Heart right ventricle (tissue), 16 donors: ENCODE measurements around the gene BFSP2. TPM values are rescaled to one million over a fixed set of nuclear protein-coding genes. Genes with fewer than 3 reads are reported as not detected.
"Not testable (repeated sequence)": the region's sequence is repeated elsewhere in the genome, so short reads cannot be mapped to it uniquely, and the experiment has no call there.

Experiments
- ATAC-seq, 8 donors: fragments of 200-7000 bp; cut with Tn5 transposase; one replicate each; pipeline ENCODE4 v1.9.1; 2020; ENCODE audit warnings: mild to moderate bottlenecking in 8 of 8, moderate library complexity in 8 of 8, moderate number of reproducible peaks in 1 of 8
- DNase-seq, 2 donors: peaks; one replicate each; pipeline ENCODE4 v3.0.0-alpha.2; 2020
- H3K27ac ChIP-seq, 10 donors: fragments of 200-600 bp; sonication (generic) in 2 of 10; one replicate each; pipeline versions ENCODE4 v1.5.0 to v1.8.0; 2020 to 2022; ENCODE audit warnings: mild to moderate bottlenecking in 3 of 10
- H3K27me3 ChIP-seq, 7 donors: fragments of 200-600 bp; one replicate each; pipeline ENCODE4 v1.8.0; 2021 to 2022; ENCODE audit warnings: mild to moderate bottlenecking in 2 of 7
- H3K36me3 ChIP-seq, 9 donors: fragments of 200-600 bp; sonication (generic) in 1 of 9; one replicate each; pipeline versions ENCODE4 v1.5.0 to v1.8.0; 2020 to 2022; ENCODE audit warnings: mild to moderate bottlenecking in 2 of 9
- H3K4me1 ChIP-seq, 9 donors: fragments of 200-600 bp; sonication (generic) in 1 of 9; one replicate each; pipeline versions ENCODE4 v1.5.0 to v1.8.0; 2020 to 2022; ENCODE audit warnings: mild to moderate bottlenecking in 4 of 9
- H3K4me3 ChIP-seq, 10 donors: fragments of 200-600 bp; sonication (generic) in 2 of 10; one replicate each; pipeline versions ENCODE4 v1.5.0 to v1.8.0; 2020 to 2022; ENCODE audit warnings: mild to moderate bottlenecking in 7 of 10, moderate library complexity in 2 of 10
- H3K9me3 ChIP-seq, 11 donors: fragments of 200-600 bp in 10 of 11; sonication (generic) in 2 of 11; one replicate each; pipeline versions ENCODE4 v1.5.0 to v1.8.0; 2013 to 2022; ENCODE audit warnings: mild to moderate bottlenecking in 2 of 11, control low read depth in 1 of 11, moderate library complexity in 1 of 11
- WGBS, 2 donors: extraction: QIAGEN DNeasy Blood & Tissue Kit; methylation state at CpG; one replicate each; pipeline ENCODE4 v1.1.7; 2013; ENCODE audit warnings: inconsistent platforms in 1 of 2; 5-methylcytosine and 5-hydroxymethylcytosine counted together
- intact Hi-C, 10 donors: fragments of 100-400 bp; cut with DNase I; formaldehyde crosslinking; loops; one replicate each; pipeline versions ENCODE4 v1.11.1 to v1.14.2; 2022
- polyA plus RNA-seq, 2 donors: library from polyadenylated mRNA; stranded (reverse); fragments of 200-250 nt; gene quantifications; one replicate each; pipeline ENCODE4 v1.2.3, GENCODE V29; 2013
- total RNA-seq, 10 donors: library from RNA; stranded (reverse); fragmentation: NEBNext Ultra II Directional in 3 of 10; extraction: Animal tissue kit (Norgen Biotek cat#: 25700) in 3 of 10; gene quantifications; one replicate each; pipeline versions ENCODE4 v1.2.1 to v1.2.4, GENCODE V29; 2021 to 2023
- TF ChIP-seq, protein P1 (sequence below), 9 donors: fragments of 200-600 bp; sonication (generic) in 2 of 9; IDR thresholded peaks; one replicate each; pipeline versions ENCODE4 v1.5.0 to v1.8.0; 2021 to 2022; ENCODE audit warnings: antibody characterized with exemption in 9 of 9, mild to moderate bottlenecking in 5 of 9, moderate library complexity in 1 of 9
- donor health status: Arrhythmogenic right ventricular cardiomyopathy.
- donor health status: ischemic (EF 13 %, LVEDD 7.1; RV severe dilation, severe dysfunction).
- donor health status: healthy with polysubstance abuse.
- donor health status: DM: no; HTN: yes; CAD: no.
- donor health status: DM: no; HTN: no; CAD: no.
- donor health status: ischemic (EF 25% LVEDD 6.9; RV normal size, moderate dysfunction).
- donor health status: ischemic (EF 25% LVEDD 5.7; RV mildly dilated, moderate dysfunction).
- donor health status: healthy.
- donor health status: DM: yes; HTN: yes; CAD: no.
- donor health status: Ischemic cardiomyopathy.
- donor health status: ischemic (EF 35%, LVEDD 5.7; RV mildly dilated, moderate dysfunction).
- donor health status: nonischemic (EF 11% LVEDD 7.7; RV severe dilation, severe dysfunction).
- donor health status: DM: yes; HTN: yes; CAD: no.
- donor health status: PGD.
- donor health status: ischemic (EF 29% LVEDD 5.4; RV normal size, mild dysfunction).
- donor health status: nonischemic (EF 23%, LVEDD 6.1; RV moderate dilation, normal function).

Gene BFSP2
- total and polyA plus RNA-seq, 12 donors: 0.17 TPM; not detected in 11

DNA sequence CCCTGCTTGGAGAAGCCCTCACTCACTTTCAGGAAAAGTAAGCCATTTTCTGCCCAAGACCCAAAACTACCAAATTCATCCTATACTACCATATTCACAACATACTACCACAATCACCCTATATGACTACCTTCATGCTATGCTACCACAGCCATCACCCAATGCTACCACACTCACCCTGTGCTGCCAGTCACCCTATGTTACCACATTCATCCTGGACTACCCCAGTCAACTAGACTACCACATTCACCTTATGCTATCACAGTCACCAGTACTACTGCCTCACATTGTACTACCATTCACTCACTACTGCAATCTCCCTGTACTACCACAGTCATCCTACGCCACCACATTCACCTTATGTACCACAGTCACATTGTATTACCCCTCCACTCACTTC lies 115.3 kb downstream of the BFSP2 start:
- TF ChIP-seq, protein P1, sequence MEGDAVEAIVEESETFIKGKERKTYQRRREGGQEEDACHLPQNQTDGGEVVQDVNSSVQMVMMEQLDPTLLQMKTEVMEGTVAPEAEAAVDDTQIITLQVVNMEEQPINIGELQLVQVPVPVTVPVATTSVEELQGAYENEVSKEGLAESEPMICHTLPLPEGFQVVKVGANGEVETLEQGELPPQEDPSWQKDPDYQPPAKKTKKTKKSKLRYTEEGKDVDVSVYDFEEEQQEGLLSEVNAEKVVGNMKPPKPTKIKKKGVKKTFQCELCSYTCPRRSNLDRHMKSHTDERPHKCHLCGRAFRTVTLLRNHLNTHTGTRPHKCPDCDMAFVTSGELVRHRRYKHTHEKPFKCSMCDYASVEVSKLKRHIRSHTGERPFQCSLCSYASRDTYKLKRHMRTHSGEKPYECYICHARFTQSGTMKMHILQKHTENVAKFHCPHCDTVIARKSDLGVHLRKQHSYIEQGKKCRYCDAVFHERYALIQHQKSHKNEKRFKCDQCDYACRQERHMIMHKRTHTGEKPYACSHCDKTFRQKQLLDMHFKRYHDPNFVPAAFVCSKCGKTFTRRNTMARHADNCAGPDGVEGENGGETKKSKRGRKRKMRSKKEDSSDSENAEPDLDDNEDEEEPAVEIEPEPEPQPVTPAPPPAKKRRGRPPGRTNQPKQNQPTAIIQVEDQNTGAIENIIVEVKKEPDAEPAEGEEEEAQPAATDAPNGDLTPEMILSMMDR (IDR thresholded peaks at IDR 0.05): no peak
- Histone ChIP-seq H3K27me3 (no peaks in the 10 kb centered on the region), H3K4me1 (peaks cover 0 to 14% (median 0%) of the 10 kb centered on the region in 9 donors), H3K4me3 (no peak overlapping the region), H3K36me3 (no peaks in the 10 kb centered on the region), H3K9me3 (no peaks in the 10 kb centered on the region), H3K27ac (no peak overlapping the region)
- ATAC-seq (no peak), DNase-seq (no peak)
- intact Hi-C loops: no loop called here
- 94 to 98% methylated on average over 1 of the region's 1 CpG for WGBS, 2 donors

DNA sequence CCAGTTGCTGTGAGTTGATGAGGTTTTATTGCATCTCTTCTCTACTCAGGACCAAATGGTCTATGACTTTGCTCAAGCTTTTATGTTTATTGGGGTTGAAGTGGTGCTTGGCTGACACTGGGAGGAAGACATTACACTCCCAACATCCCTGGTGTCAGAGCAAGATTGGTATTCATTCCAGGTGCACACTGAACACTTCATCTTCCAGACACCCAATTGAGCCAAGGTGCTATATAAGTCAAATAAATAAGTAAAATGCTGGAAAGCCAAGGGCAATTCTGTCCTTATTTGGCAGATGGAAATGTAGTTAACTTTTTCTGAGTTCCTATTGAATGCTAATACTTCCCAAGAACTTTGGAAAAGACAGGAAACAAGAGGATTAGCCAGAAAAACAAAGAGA lies 120.4 kb downstream of the BFSP2 start:
- H3K27me3 ChIP-seq: no peaks in the 10 kb centered on the region

DNA sequence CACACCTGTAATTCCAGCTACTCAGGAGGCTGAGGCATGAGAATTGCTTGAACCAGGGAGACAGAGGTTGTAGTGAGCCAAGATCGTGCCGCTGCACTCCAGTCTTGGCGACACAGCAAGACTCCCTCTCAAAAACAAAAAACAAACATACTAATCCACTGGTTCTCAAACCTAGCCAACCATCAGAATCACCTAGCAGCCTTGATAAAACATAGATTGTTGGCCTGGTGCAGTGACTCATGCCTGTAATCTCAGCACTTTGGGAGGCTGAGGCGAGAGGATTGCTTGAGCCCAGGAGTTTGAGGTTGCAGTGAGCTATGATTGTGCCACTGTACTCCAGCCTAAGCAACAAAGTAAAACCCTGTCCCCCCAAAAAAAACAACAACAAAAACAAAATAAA lies 121.1 kb downstream of the BFSP2 start:
- DNase-seq, ATAC-seq, H3K9me3 ChIP-seq, H3K27ac ChIP-seq, H3K27me3 ChIP-seq, H3K36me3 ChIP-seq, intact Hi-C loops, H3K4me1 ChIP-seq, H3K4me3 ChIP-seq: not testable (repeated sequence)
- 96 to 98% methylated on average over 4 of the region's 4 CpGs for WGBS, 2 donors

More for the DNA sequence above, 120.4 kb downstream of the BFSP2 start:
- TF ChIP-seq, protein P1 (IDR thresholded peaks at IDR 0.05): no peak
- intact Hi-C loops: no loop called here
- Histone ChIP-seq H3K36me3 (no peaks in the 10 kb centered on the region), H3K9me3 (no peaks in the 10 kb centered on the region), H3K4me1 (peaks cover 0 to 4% (median 0%) of the 10 kb centered on the region in 9 donors), H3K4me3 (no peak overlapping the region), H3K27ac (no peak overlapping the region)
- no peak for ATAC-seq
- no peak for DNase-seq

DNA sequence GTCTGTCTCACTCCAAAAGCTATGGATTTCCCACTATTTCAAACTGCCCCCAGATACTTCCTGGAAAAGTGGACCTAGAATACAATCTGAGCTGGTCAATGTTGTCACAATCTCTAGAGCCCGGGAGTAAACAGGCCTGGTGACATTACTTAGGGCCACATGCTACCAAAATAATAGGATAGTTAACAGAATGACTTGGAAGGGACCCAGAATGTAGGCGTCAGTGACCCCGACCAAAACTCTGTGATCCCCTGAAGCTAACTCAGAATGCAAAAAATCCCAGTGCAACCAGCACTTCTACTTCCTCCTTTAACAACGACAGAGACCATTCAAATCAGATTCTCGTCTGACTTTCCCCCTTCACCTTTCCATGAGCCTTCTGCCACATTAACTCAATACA lies 122.1 kb downstream of the BFSP2 start:
- DNase-seq (no peak), ATAC-seq (no peak)
- 39 to 52% methylated on average over 5 of the region's 5 CpGs for WGBS, 2 donors
- Histone ChIP-seq H3K9me3 (no peaks in the 10 kb centered on the region), H3K4me1 (peaks cover 0 to 10% (median 0%) of the 10 kb centered on the region in 9 donors), H3K4me3 (no peak overlapping the region), H3K27ac (no peak overlapping the region), H3K36me3 (no peaks in the 10 kb centered on the region), H3K27me3 (no peaks in the 10 kb centered on the region)
- intact Hi-C loops: no loop called here
- TF ChIP-seq, protein P1 (IDR thresholded peaks at IDR 0.05): no peak

DNA sequence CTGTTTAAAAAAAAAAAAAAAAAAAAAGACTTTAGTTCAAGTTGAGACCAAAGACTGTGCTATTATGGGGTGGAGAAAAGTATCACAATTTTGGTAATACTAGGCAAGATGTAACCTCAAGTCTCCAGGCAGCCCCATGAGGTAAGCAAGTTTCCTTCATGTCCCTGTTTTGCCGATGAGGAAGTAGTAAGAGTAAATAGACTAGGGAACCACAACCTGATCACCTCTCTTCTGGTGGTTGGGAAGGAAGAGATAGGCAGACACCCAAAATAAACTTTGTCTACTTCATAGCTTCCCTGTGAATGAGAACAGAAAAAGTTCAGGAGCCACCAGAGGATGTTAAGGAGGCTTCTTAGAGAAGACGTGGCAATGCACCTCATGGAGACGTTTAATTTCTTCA lies 123.9 kb downstream of the BFSP2 start:
- 53 to 76% methylated on average over 3 of the region's 3 CpGs for WGBS, 2 donors
- H3K9me3 ChIP-seq, intact Hi-C loops: not testable (repeated sequence)

More for the DNA sequence above, 123.9 kb downstream of the BFSP2 start:
- H3K4me3 ChIP-seq, DNase-seq, H3K27me3 ChIP-seq, ATAC-seq, H3K27ac ChIP-seq, H3K36me3 ChIP-seq: not testable (repeated sequence)
- peaks cover 0 to 14% (median 0%) of the 10 kb centered on the region in 9 donors for H3K4me1 ChIP-seq

Other genes with a start within 250 kb of the BFSP2 start
- gene CDV3, start 173.6 kb downstream of the BFSP2 start, total RNA-seq: 100 to 1,000 TPM; 125 to 182 (median 153) TPM
- 10 to 100 TPM; 27.9 to 83.5 TPM for gene CDV3, start 173.6 kb downstream of the BFSP2 start, polyA plus RNA-seq